VCaP (cell line): Measurements from ENCODE around the gene MYD88.

Experiments used
- H3K27ac ChIP-seq: fragments of 450-650 bp; 2 replicates; pipeline ENCODE4 v1.5.1; 2017
- TF ChIP-seq, protein P1 (sequence below): fragments of 450-650 bp; conservative IDR thresholded peaks from 2 replicates; pipeline ENCODE4 v1.5.1; 2017; ENCODE audit warnings: mild to moderate bottlenecking, moderate library complexity

Gene MYD88

GRCh38 chr3:38164952-38165721, 26.7 kb downstream of the MYD88 start, which contains the start of gene OXSR1:
TSS of gene OXSR1 (plus strand) at chr3:38165537. CDS start at chr3:38165877, 340 bp downstream.
- peak within 1 kb of the TSS; percentile 99 for H3K27ac ChIP-seq
- TF ChIP-seq, protein P1, sequence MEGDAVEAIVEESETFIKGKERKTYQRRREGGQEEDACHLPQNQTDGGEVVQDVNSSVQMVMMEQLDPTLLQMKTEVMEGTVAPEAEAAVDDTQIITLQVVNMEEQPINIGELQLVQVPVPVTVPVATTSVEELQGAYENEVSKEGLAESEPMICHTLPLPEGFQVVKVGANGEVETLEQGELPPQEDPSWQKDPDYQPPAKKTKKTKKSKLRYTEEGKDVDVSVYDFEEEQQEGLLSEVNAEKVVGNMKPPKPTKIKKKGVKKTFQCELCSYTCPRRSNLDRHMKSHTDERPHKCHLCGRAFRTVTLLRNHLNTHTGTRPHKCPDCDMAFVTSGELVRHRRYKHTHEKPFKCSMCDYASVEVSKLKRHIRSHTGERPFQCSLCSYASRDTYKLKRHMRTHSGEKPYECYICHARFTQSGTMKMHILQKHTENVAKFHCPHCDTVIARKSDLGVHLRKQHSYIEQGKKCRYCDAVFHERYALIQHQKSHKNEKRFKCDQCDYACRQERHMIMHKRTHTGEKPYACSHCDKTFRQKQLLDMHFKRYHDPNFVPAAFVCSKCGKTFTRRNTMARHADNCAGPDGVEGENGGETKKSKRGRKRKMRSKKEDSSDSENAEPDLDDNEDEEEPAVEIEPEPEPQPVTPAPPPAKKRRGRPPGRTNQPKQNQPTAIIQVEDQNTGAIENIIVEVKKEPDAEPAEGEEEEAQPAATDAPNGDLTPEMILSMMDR: no peak

DNA sequence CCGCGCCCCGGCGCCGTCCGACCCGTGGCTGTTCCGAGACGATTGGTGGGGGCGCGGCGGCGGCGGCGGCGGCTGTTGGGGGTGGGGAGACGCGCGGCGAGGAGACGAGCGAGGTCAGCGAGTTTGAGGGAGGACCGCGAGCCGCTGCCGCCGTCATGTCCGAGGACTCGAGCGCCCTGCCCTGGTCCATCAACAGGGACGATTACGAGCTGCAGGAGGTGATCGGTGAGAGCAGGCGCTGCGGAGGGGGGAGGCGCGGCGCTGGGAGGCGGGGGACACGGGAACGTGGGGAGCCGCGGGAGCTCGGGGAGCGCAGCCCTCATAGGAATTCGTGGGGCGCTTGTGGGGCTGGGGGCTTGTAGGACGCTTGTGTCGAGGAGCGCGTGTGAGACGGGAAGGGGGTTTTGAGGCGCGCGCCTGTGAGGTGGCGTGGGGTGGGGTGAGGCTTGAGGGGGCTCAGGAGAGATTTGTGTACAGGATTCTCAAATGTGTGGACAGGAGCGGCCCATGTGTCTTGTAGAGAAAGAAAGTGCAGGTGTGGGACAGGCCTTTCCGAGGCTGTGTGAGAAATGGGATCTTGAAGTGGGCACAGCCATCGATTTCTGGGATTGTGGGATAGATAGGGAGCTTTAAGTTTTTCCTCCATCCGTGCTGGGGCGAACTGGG, 27.4 kb downstream of the MYD88 start:
- TF ChIP-seq, protein P1: no peak
- peak overlapping the region; percentile 99 for H3K27ac ChIP-seq

DNA sequence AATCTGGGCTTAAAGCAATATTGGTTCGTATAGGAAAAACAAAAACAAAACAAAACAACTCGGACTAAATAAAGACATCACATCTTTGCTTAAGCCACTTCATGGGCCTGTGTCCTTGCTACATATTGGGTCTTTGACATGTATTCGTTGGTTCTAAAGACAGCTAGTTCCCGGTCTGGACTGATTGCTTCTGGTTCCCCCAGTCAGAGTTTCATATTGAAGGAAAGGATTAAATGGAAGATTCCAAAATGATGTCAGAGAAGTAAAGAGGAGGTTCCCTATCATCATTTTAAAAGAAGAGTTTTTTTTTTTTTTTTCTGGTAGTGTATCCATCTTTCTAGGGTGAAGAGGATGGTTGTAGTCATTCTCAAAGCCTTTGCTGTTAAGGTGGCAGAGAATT, 29.1 kb downstream of the MYD88 start:
- no peak overlapping the region for H3K27ac ChIP-seq
- TF ChIP-seq, protein P1: no peak

DNA sequence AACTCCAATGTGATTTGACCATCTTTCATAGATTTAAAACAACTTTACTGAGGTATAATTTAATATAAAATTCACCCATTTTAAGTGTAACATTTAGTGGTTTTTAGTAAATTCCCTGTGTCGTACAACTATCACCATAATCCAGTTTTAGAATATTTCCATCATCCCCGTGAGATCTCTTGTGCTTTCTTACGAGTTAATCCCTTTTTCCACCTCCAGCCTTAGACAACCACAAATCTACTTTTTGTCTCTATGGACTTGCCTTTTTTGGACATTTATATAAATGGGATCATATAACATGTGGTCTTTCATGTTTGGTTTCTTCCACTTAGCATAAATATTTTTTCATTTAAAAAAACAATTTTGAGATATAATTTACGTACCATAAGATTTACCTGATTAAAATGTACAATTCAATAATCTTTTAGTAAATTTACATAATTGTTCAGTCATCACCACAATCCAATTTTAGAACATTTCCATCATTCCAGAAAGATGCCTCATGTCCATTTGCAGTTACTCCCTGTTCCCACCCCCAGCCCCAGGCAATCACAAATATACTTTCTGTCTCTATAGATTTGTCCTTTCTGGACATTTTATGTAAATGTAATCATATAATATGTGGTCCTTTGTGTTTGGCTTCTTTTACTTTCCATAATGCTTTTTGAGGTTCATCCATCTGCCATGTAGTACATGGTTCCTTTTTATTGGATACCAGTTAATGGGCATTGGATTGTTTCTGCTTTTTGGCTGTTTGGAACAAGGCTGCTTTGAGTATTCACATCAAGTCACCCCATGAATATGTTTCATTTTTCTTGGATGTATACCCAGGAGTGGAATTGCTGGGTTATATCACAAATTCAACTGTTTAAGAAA, 29.9 kb downstream of the MYD88 start:
- no peak overlapping the region for H3K27ac ChIP-seq
- TF ChIP-seq, protein P1: no peak

DNA sequence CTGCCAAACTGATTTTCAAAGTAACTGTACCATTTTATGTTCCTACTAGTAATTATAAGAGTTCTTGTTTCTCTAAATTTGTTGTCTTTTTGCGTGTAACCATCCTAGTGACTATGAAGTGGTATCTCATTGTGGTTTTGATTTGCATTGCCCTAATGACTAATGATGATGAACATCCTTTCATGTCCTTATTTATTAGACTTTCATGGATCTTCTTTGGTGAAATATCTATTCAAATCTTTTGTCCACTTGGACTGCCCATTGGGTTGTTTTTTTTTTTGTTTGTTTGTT, 30.5 kb downstream of the MYD88 start:
- H3K27ac ChIP-seq: no peak overlapping the region
- TF ChIP-seq, protein P1: no peak

GRCh38 chr3:38170722-38171121, 32.3 kb downstream of the MYD88 start:
- no peak overlapping the region for H3K27ac ChIP-seq

More at GRCh38 chr3:38170722-38171121, 32.3 kb downstream of the MYD88 start:
- TF ChIP-seq, protein P1: no peak
